HCT116 (cell line): ENCODE data around the gene CDYL2. TPM values are rescaled to one million over a fixed set of nuclear protein-coding genes. Genes with fewer than 3 reads are reported as not detected.

Source experiments
- ATAC-seq: fragments of 200-7000 bp; cut with Tn5 transposase; 2 replicates; pipeline ENCODE4 v1.9.1; 2020; ENCODE audit warnings: mild to moderate bottlenecking, moderate library complexity
- BruUV-seq: library from RNA; stranded (reverse); fragments of 400-500 nt; replicated peaks from 2 replicates; lab custom pipeline; 2021; lab: Mats Ljungman, UMichigan
- CTCF ChIA-PET: fragments of 300-600 bp; sonication (Branson Sonifier 250); formaldehyde crosslinking; loops from one replicate; lab custom pipeline; 2021; ENCODE audit warnings: antibody characterized with exemption; lab: Charles Lee
- POLR2A ChIA-PET: fragments of 300-600, 350-600 bp; sonication (Branson Sonifier 250); formaldehyde crosslinking; loops from one replicate; lab custom pipeline; 2021; ENCODE audit warnings: antibody characterized with exemption; lab: Charles Lee
- RAD21 ChIA-PET, 2 experiments: fragments of 300-600 bp; sonication (Branson Sonifier 250); formaldehyde crosslinking; loops; one replicate each; lab custom pipeline; 2023; ENCODE audit warnings: low total read pairs in 2 of 2; ENCODE audit not compliant: uncharacterized antibody in 2 of 2, unreplicated experiment in 2 of 2, low non-redundant PET in 1 of 2; lab: Charles Lee
- DNase-seq: peaks from one replicate; pipeline ENCODE4 v3.0.0-alpha.2; 2010; ENCODE audit warnings: low read depth, low spot score
- H2AFZ ChIP-seq: fragments of 200-600 bp; shearing (Covaris generic), sonication (generic); 2 replicates; pipeline ENCODE4 v1.6.1; 2017; ENCODE audit warnings: low read depth, mixed run types, mixed read lengths, antibody characterized with exemption, low read length; ENCODE audit not compliant: poor library complexity, severe bottlenecking
- H3K27ac ChIP-seq: 2 replicates; pipeline ENCODE4 v1.5.1; 2012; ENCODE audit warnings: low read depth, low read length
- H3K27me3 ChIP-seq: fragments of 200-600 bp; sonication (generic); 2 replicates; pipeline ENCODE4 v1.6.1; 2016; ENCODE audit warnings: mixed run types, low read length, mixed read lengths; ENCODE audit not compliant: insufficient read depth
- H3K36me3 ChIP-seq, 2 experiments: fragments of 200-500 bp in 1 of 2; fragments of 200-600 bp in 1 of 2; sonication (Bioruptor generic) in 1 of 2; sonication (generic) in 1 of 2; 2 replicates each; pipeline versions ENCODE4 v1.5.1 to v1.6.1; 2014 to 2016; ENCODE audit warnings: low read length in 2 of 2, inconsistent platforms in 1 of 2, mixed read lengths in 1 of 2, mixed run types in 1 of 2; ENCODE audit not compliant: insufficient read depth in 2 of 2, control insufficient read depth in 1 of 2
- H3K4me1 ChIP-seq, 2 experiments: fragments of 200-600 bp in 1 of 2; sonication (generic) in 1 of 2; 2 replicates each; pipeline versions ENCODE4 v1.5.1 to v1.6.1; 2012 to 2017; ENCODE audit warnings: low read length in 2 of 2, inconsistent platforms in 1 of 2, mild to moderate bottlenecking in 1 of 2, mixed read lengths in 1 of 2, mixed run types in 1 of 2, moderate library complexity in 1 of 2; ENCODE audit not compliant: insufficient read depth in 2 of 2, control insufficient read depth in 1 of 2
- H3K4me2 ChIP-seq: fragments of 200-600 bp; sonication (generic); 2 replicates; pipeline ENCODE4 v1.6.1; 2017; ENCODE audit warnings: mixed run types, low read length, mixed read lengths
- H3K4me3 ChIP-seq, 2 experiments: fragments of 200-600 bp in 1 of 2; sonication (generic) in 1 of 2; replicated peaks in 1 of 2; 2 replicates each; pipeline ENCODE4 v1.5.1; 2011 to 2016; ENCODE audit warnings: low read length in 2 of 2, control low read depth in 1 of 2, low read depth in 1 of 2, mild to moderate bottlenecking in 1 of 2, mixed read lengths in 1 of 2, mixed run types in 1 of 2
- H3K79me2 ChIP-seq: fragments of 200-600 bp; sonication (generic); 2 replicates; pipeline ENCODE4 v1.6.1; 2017; ENCODE audit warnings: mild to moderate bottlenecking, mixed run types, low read length, moderate library complexity, mixed read lengths; ENCODE audit not compliant: insufficient read depth
- H3K9ac ChIP-seq: fragments of 200-600 bp; sonication (generic); 2 replicates; pipeline ENCODE4 v1.6.1; 2016; ENCODE audit warnings: low read length, mixed read lengths
- H3K9me2 ChIP-seq: fragments of 200-600 bp; sonication (generic), shearing (Covaris generic); 2 replicates; pipeline ENCODE4 v1.6.1; 2017; ENCODE audit warnings: mixed run types, mild to moderate bottlenecking, moderate library complexity; ENCODE audit not compliant: insufficient read depth
- H3K9me3 ChIP-seq, 2 experiments: fragments of 200-500 bp in 1 of 2; fragments of 200-600 bp in 1 of 2; sonication (Bioruptor generic) in 1 of 2; sonication (generic) in 1 of 2; 2 replicates each; pipeline ENCODE4 v1.6.1; 2014 to 2017; ENCODE audit warnings: low read length in 2 of 2, mixed read lengths in 2 of 2, inconsistent platforms in 1 of 2, low read depth in 1 of 2, mild to moderate bottlenecking in 1 of 2, mixed run types in 1 of 2, moderate library complexity in 1 of 2; ENCODE audit not compliant: control insufficient read depth in 1 of 2, insufficient read depth in 1 of 2
- H4K20me1 ChIP-seq: fragments of 200-600 bp; sonication (generic), shearing (Covaris generic); 2 replicates; pipeline ENCODE4 v1.6.1; 2017; ENCODE audit warnings: mixed run types, mild to moderate bottlenecking, moderate library complexity; ENCODE audit not compliant: insufficient read depth
- FOSL1 ChIP-seq: IDR thresholded peaks from 2 replicates; pipeline ENCODE4 v1.6.1; 2012; ENCODE audit warnings: low read depth
- POLR2A ChIP-seq: IDR thresholded peaks from 2 replicates; pipeline ENCODE4 v1.7.0; 2011; ENCODE audit warnings: borderline replicate concordance; ENCODE audit not compliant: insufficient read depth, insufficient read length; ENCODE audit errors: extremely low read depth
- POLR2AphosphoS5 ChIP-seq: IDR thresholded peaks from 2 replicates; pipeline ENCODE4 v1.6.1; 2011; ENCODE audit warnings: mild to moderate bottlenecking, low read depth, low read length, moderate library complexity
- SRF ChIP-seq: IDR thresholded peaks from 2 replicates; pipeline ENCODE4 v1.6.1; 2012; ENCODE audit warnings: low read depth
- TCF7L2 ChIP-seq: IDR thresholded peaks from 2 replicates; pipeline ENCODE4 v1.7.0; 2011; ENCODE audit warnings: borderline replicate concordance, inconsistent platforms; ENCODE audit not compliant: insufficient read depth, insufficient read length; ENCODE audit errors: extremely low read depth
- YY1 ChIP-seq: IDR thresholded peaks from 2 replicates; pipeline ENCODE4 v1.6.1; 2011; ENCODE audit warnings: low read length, low read depth, moderate library complexity, mild to moderate bottlenecking; ENCODE audit not compliant: insufficient replicate concordance; ENCODE audit errors: extremely low read depth
- ZFX ChIP-seq: fragments of 450-650 bp; IDR thresholded peaks from 2 replicates; pipeline ENCODE4 v1.6.1; 2017
- ZNF274 ChIP-seq: fragments of 200-500 bp; sonication (Bioruptor generic); IDR thresholded peaks from 2 replicates; pipeline ENCODE4 v1.6.1; 2014; ENCODE audit warnings: mild to moderate bottlenecking, low read depth, low read length, inconsistent platforms
- intact Hi-C: fragments of 100-400 bp; cut with micrococcal nuclease; formaldehyde crosslinking; loops from 2 replicates; pipeline ENCODE4 v1.10.0; 2022
- total RNA-seq: library from RNA; stranded (reverse); gene quantifications from one replicate; pipeline ENCODE4 v1.2.1, GENCODE V29; 2021; ENCODE audit not compliant: unreplicated experiment
- TF ChIP-seq, protein P1 (sequence below), 3 experiments: fragments of 200-600 bp in 1 of 3; sonication (generic) in 1 of 3; IDR thresholded peaks in 2 of 3; conservative IDR thresholded peaks in 1 of 3; 2 replicates each; pipeline ENCODE4 v1.5.1; 2012 to 2017; ENCODE audit warnings: low read depth in 2 of 3, low read length in 2 of 3, antibody characterized with exemption in 1 of 3, borderline replicate concordance in 1 of 3, control low read depth in 1 of 3, mild to moderate bottlenecking in 1 of 3, mixed read lengths in 1 of 3, mixed run types in 1 of 3, moderate library complexity in 1 of 3; ENCODE audit not compliant: insufficient read depth in 1 of 3
- TF ChIP-seq, protein P2 (sequence below): IDR thresholded peaks from 2 replicates; pipeline ENCODE4 v1.6.1; 2012
- TF ChIP-seq, protein P3 (sequence below): IDR thresholded peaks from 2 replicates; pipeline ENCODE4 v1.6.1; 2012

The CDYL2 gene
- total RNA-seq, 1 experiment from 2014 or later: 0.10 TPM

DNA sequence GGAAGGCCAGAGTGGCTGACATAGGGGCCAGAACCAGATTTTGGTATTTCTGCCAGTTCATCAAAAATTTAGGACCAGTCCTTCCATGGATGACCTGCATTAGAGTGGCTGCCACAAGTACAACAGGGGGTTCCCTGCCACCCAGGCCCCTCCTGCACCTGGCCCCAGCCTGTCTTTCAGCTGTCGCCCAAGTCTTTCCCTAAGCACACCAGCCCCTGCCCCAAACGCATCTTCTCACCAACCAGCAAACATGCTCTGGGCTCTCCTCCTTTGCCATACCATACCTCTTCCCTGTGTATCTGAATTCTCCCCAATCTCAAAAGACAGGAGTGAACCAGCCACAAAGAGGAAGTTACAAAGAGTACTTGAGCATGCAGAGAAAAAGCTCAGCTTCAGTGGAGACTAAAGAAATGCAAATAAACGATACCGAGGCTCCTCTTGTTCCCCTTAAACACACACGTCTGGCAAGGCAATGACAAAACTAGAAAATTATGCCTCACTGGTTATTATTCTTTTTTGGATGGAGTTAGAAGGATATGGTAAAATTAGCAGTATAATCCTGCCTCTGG is 133.0 kb downstream of the CDYL2 start:
- Histone ChIP-seq H2AFZ (no peak overlapping the region), H4K20me1 (no peaks in the 10 kb centered on the region), H3K4me3 (no peak overlapping the region), H3K4me1 (no peaks in the 10 kb centered on the region)
- no peak for DNase-seq
- ChIA-PET POLR2A (no interaction called here), RAD21 (no interaction called here)
- intact Hi-C loops: no loop called here
- TF ChIP-seq, protein P1, sequence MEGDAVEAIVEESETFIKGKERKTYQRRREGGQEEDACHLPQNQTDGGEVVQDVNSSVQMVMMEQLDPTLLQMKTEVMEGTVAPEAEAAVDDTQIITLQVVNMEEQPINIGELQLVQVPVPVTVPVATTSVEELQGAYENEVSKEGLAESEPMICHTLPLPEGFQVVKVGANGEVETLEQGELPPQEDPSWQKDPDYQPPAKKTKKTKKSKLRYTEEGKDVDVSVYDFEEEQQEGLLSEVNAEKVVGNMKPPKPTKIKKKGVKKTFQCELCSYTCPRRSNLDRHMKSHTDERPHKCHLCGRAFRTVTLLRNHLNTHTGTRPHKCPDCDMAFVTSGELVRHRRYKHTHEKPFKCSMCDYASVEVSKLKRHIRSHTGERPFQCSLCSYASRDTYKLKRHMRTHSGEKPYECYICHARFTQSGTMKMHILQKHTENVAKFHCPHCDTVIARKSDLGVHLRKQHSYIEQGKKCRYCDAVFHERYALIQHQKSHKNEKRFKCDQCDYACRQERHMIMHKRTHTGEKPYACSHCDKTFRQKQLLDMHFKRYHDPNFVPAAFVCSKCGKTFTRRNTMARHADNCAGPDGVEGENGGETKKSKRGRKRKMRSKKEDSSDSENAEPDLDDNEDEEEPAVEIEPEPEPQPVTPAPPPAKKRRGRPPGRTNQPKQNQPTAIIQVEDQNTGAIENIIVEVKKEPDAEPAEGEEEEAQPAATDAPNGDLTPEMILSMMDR (IDR thresholded peaks at IDR 0.05 in 2 of 3, conservative IDR thresholded peaks at IDR 0.05 in 1 of 3; ENCODE audit: borderline replicate concordance in 1 of 3, insufficient read depth in 1 of 3, low read depth in 2 of 3, low read length in 2 of 3): no peak
- TF ChIP-seq POLR2AphosphoS5 (no peak), TCF7L2 (no peak)
- TF ChIP-seq, all 23 proteins: peak for 0
- Histone ChIP-seq H3K4me2 (no peak overlapping the region), H3K9ac (no peak overlapping the region), H3K27ac (no peak overlapping the region), H3K9me2 (no peaks in the 10 kb centered on the region), H3K9me3 (no peaks in the 10 kb centered on the region), H3K36me3 (no peaks in the 10 kb centered on the region), H3K27me3 (no peaks in the 10 kb centered on the region), H3K79me2 (no peaks in the 10 kb centered on the region)
- CTCF ChIA-PET: no interaction called here
- BruUV-seq: no TSS peak
- ATAC-seq: no peak

DNA sequence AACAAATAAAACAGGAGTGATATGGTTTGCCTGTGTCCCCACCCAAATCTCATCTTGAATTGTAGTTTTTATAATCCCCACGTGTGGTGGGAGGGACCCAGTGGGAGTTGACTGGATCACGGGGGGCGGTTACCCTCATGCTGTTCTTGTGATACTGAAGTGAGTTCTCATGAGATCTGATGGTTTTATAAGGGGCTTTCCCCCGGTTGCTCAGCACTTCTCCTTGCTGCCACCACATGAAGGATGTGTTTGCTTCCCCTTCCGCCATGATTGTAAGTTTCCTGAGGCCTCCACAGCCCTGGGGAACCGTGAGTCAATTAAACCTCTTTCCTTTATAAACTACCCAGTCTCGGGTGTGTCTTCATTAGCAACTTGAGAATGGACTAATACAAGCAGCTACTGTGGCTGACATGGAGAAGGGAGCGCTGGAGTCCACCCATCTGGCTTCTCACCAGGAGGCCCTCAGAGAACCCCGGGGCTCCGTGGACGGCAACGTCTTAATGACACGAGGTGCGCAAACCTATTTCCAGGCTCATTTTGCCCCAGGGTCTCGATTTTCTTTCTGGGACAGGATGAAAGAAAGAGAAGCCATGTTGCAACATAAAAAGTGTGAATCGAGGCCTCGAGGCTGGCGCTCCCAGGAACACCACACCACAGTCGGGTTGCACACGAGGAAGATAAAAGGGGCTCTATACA is 134.1 kb downstream of the CDYL2 start:
- no peak overlapping the region for H2AFZ ChIP-seq
- no peak overlapping the region for H3K4me3 ChIP-seq
- CTCF ChIA-PET: no interaction called here
- POLR2A ChIA-PET: no interaction called here
- H3K79me2 ChIP-seq: no peaks in the 10 kb centered on the region
- no peaks in the 10 kb centered on the region for H3K9me2 ChIP-seq
- no peak overlapping the region for H3K27ac ChIP-seq
- DNase-seq: no peak
- no peak overlapping the region for H3K9ac ChIP-seq
- H3K9me3 ChIP-seq: no peaks in the 10 kb centered on the region
- RAD21 ChIA-PET: no interaction called here
- BruUV-seq: no TSS peak
- intact Hi-C loops: no loop called here
- H3K4me1 ChIP-seq: no peaks in the 10 kb centered on the region
- H4K20me1 ChIP-seq: no peaks in the 10 kb centered on the region
- no peak overlapping the region for H3K4me2 ChIP-seq
- TF ChIP-seq TCF7L2 (no peak), SRF (no peak), ZNF274 (no peak), POLR2A (no peak), YY1 (no peak), FOSL1 (no peak), ZFX (no peak)
- TF ChIP-seq, protein P2, sequence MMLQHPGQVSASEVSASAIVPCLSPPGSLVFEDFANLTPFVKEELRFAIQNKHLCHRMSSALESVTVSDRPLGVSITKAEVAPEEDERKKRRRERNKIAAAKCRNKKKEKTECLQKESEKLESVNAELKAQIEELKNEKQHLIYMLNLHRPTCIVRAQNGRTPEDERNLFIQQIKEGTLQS: no peak
- TF ChIP-seq, protein P3, sequence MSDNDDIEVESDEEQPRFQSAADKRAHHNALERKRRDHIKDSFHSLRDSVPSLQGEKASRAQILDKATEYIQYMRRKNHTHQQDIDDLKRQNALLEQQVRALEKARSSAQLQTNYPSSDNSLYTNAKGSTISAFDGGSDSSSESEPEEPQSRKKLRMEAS: no peak
- TF ChIP-seq, all 23 proteins: peak for 0
- ATAC-seq: no peak
- Histone ChIP-seq H3K36me3 (no peaks in the 10 kb centered on the region), H3K27me3 (no peaks in the 10 kb centered on the region)
